Stromal cell of bone marrow (primary cell): ENCODE measurements around the gene CDH22.

Source experiments
- DNase-seq: peaks from one replicate; pipeline ENCODE4 v3.0.0-alpha.2; 2012; ENCODE audit warnings: low read depth

Gene CDH22

GRCh38 chr20:46169245-46170171 lies 138.8 kb downstream of the CDH22 start:
- DNase-seq, result no peak

- no peak for DNase-seq
Observed at GRCh38 chr20:46168438-46168837, 139.9 kb downstream of the CDH22 start.

DNA sequence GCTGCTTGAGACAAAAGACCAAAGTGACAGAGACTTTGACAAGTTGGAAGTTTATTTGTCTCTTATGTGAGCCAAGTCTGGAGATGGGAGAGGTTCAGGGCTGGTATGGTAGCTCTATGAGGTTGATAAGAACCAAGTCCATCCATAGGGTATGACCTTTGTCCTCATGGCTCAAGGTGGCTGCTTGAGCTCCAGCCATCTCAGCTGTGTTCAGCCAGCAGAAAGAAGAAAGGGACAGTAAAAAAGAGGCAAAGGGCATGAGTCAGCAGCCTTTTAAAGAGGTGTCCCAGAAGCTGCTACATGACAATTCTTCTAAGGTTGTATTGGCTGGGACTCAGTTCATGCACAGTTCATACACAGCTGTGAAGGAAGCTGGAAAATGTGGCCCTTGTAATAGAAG lies 141.2 kb downstream of the CDH22 start:
- no peak for DNase-seq

GRCh38 chr20:46164254-46164653 lies 144.0 kb downstream of the CDH22 start:
- no peak for DNase-seq

- DNase-seq, result no peak
Observed at GRCh38 chr20:46161921-46162320, 146.4 kb downstream of the CDH22 start.

DNA sequence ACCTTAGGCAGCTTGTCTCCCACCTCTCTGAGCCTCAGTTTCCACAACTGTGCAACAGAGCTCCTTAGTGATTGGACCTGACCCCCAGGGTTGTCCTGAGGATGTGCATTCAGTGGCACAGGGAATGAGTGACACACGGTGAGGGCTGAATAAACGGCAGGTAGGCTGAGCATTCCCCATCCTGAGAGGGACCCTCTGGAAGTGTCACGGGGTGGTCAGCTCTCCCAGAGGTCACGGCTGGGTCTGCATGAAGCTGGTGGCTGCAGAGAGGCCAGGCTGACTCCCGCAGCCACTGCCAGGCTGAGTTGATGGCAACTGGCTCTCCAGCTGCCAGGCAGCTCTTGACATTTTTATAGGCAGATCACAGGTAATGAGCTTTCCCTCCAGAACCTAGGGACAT lies 147.6 kb downstream of the CDH22 start:
- no peak for DNase-seq

DNA sequence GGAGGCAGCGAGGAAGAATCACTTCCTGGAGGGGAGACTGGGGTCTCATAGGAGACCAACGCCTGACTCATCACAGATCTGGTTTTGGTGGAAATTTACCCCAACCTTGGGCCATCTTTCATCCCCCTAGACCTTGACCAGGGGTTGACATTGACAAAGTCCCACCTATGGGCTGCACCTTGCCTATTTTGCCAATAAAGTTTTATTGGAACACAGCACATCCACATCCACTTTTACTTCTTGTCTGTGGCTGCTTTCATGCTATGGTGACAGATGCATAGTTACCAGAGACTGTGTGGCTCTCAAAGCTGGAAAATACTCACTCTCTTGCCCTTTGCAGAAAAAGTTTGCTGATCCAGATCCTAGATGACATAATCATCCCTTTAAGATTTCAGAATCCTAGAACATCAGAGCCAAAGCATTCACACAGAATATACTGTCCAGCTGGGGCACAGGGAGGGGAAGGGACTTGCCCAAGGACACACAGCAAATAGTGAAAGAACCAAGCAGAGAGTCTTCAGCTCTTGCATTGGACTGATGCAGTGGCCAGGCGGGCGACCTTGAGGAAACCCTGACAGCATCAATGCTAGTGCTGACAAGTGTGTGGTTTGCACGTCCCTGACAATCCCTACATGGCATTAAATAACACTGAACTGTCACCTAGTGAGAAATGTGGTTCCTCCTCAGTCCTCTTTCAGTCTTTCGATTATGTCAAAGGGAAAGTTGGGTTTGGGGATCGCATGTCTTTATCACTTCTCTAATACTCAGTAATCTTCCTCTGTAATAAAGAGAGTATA lies 149.0 kb downstream of the CDH22 start:
- DNase-seq, result no peak

DNA sequence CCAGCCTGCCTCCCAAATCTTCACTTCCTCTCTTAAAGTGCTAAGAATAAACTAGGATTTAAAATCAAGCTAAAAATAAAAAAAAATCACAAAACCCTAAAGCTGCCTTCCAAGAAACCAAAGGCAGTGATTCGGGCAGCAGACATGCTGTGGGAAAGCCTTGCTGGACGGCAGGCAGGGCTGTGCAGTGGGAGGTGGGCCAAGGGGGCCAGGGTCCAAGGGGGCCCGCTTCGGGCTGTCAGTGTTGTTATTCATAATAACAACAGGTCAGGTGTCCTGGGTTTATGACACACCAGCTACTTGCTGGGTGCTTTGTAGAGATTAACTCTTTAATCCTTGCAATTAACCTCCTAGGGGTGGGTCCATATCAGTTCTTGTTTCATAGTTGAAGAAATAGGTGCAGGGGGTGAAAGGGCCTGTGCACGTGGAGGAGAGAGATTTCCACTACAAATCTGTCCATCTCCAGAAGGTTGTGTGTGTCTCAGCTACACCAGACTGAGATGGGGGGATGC lies 149.8 kb downstream of the CDH22 start:
- DNase-seq, result no peak

DNA sequence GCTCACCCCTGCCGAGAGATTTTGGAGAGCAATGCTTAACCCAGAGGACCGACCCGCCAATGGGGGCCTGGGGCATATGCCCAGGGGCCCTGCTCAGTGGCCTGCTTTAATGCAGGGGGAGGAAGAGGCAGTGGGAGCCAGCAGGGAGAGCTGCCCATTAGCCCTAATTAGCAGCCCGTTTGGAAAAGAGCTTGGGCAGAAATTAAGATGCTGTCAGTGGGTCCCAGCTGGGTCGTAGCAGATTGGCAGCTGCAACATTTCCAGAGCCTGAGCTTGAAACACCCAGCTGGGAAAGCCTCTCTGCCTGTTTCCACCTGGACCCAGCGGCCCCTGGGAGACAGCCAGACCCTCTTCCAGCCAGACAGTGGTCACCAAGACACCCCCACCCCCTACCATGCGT lies 150.7 kb downstream of the CDH22 start:
- DNase-seq, result no peak

- no peak for DNase-seq
Observed at GRCh38 chr20:46157076-46157592, 151.2 kb downstream of the CDH22 start.

DNA sequence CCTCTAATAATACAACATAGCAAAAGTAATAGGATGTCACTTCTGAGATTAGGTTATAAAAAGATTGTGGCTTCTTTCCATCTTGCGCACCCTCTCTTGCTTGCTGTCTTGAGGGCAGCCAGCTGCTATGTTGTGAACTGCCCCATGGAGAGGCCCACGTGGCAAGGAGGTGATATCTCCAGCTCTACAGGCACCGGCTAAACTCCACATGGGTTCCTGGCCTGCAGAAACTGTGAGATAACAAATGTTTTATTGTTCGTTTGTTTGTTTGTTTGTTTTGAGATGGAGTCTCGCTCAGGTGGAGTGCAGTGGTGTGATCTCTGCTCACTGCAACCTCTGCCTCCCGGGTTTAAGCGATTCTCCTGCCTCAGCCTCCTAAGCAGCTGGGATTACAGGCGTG lies 152.2 kb downstream of the CDH22 start:
- no peak for DNase-seq

DNA sequence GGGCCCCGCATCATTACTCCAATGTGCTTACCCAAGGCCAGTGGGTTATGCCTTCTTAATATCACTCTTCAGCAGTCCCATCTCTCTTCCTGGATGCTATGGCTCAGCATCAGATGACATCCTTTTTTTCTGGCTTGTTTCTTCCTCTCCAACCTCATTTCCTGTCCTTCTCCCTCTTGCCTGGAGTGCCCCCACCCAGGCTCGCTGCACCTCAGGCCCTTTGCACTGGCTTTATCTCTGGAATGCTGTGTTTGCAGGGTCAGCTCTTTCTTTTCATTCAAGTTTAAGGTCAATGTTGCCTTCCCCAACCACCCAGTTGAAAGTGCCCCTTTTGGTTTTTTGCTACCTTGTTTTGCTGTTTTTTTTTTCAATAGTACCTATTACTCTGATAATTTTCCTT lies 153.5 kb downstream of the CDH22 start:
- DNase-seq, result no peak

- DNase-seq, result no peak
Observed at GRCh38 chr20:46154305-46154704, 154.0 kb downstream of the CDH22 start.

- DNase-seq, result no peak
Observed at GRCh38 chr20:46152824-46153586, 155.3 kb downstream of the CDH22 start.

DNA sequence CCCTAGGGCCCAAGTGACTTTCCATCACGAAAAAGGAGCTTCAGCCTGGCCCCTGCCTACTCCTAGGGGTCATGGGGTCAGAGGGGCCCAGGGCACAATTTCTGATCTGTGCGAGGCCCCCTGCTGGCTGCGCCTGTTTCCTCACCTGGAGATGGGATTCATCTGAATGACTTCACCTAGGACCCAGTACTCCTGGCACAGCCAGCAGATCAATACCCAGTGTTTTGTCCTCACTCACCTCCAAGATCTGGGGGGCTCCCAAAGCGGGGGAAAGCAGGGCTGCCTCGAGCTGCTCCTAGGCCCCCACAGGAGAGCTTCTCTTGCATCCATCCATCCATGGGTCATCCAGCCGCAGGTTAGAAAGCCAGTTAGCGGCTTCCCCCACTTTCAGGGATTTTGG lies 156.4 kb downstream of the CDH22 start:
- no peak for DNase-seq

- no peak for DNase-seq
Observed at GRCh38 chr20:46150943-46151342, 157.4 kb downstream of the CDH22 start.

DNA sequence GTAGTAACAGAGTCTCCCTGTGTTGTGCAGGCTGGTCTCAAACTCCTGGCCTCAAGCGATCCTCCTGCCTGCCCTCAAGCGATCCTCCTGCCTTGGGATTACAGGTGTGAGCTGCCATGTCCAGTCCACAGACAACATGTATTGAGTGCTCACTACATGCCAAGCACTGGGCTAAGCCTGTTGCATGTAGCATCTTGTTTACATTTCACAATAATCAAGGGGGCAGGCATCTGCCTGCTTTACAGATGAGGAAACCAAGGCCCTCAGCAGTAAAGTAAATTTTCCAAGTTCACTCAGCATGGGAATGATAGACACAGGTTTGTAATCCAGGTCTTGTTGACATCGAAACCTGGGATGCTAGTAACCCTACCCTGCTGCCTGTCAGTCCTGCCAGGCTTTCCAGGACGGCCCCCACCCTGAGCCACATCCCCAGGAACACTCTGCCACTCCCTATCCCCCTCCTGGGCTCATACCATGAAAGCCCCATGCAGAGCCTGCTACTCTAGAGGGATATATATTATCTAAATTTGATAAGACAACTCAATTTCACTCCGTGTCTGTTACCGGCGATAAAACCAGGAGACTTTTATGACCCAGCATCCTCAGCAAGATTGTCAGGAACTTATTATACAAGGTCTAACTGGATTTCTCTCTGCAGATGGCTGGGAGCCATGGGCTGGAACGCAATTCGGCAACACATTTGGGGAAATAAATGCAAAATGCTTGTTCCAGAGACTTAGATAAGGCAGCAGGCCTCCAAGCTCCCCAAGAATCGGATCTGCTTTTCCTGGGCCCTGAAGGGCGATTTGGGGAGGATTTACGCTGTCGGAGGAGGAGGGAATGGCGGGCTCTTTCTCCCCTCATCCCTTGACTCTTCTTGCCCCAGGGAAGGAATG lies 159.7 kb downstream of the CDH22 start:
- no peak for DNase-seq

DNA sequence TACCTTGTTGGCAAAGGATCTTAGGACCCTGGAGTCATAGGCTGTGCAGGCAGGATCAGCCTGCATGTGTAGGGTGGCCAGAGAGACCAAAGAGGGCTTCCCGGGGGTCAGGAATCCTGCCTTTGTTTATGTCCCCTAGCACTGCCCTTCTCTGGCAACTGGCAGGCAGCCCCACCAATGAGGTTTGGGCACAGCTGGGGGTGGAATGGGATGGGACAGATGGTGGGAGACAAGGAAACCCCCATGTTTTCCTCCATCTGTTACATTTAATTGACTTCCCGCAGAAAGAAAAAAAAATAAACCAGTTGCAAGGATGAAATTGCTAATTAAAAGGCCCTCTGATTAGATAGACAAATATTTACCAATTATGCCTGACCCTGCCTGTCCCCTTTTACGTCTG lies 162.6 kb downstream of the CDH22 start:
- DNase-seq, result no peak

DNA sequence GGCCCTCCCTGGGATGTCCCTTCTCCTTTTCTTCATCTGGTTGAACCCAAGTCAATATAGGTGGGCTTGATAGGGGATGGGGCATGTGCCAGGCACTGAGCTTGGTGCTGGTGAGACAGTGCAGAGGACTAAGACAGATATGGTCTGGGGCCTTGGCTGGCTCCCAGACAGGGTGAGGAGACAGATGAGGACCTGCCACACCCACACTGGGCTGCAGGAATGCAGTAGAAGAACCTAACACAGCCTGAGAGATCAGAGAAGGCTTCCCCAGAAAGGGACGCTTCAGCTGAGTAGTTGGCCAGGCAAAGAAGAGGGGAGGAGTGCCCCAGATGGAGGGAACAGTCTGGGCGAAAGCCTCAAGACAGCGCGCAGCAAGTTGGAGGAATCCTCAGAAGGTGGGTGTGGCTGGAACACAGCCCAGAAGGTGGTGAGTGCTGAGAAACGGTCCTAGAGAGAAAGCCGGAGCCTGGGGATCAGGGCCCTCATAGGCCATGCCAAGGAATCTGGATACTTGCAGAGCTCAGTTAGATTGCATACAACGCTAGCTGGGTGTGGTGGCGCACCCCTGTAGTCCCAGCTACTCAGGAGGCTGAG lies 163.8 kb downstream of the CDH22 start:
- DNase-seq, result no peak

DNA sequence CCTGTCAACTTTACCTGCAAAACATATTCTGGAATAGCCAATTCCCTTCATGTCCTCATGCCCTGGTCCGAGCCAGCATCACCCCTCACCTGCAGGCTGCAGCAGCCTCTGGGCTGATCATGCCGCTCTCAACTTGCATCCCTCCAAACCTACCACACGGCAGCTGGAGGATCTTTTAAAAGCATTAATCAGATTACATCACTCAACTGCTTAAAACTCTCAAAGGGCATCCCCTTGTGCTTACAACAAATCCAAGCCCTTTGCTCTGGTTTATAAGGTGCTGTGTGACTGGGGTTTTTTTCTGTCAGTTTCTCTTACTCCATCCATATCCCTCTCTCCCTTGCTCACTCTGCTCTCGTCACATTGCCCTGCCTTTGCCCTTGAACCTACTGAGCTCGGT lies 166.2 kb downstream of the CDH22 start:
- no peak for DNase-seq
